NT2/D1 (cell line): ENCODE measurements around the gene PLEKHA5.

Experiments used
- SUZ12 ChIP-seq: IDR thresholded peaks from 2 replicates; pipeline ENCODE4 v1.6.1; 2011; ENCODE audit not compliant: insufficient read length, insufficient read depth; ENCODE audit errors: extremely low read depth
- ZNF274 ChIP-seq: IDR thresholded peaks from 2 replicates; pipeline ENCODE4 v1.6.1; 2011; ENCODE audit warnings: mild to moderate bottlenecking, low read depth, low read length

DNA sequence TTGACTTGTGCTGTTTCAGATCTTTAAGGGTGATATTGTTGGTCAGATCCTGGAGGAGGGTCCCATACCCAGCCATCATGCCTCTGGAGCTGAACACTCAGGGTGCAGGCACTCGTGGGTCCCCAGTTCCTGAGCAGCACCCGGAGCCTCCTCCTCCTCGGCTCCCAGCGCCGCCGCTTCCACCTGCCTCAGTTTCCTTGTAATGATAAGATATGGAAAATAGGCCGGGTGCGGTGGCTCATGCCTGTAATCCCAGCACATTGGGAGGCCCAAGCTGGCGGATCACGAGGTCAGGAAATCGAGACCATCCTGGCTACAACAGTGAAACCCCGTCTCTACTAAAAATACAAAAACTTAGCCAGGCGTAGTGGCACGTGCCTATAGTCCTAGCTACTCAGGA lies 289.6 kb downstream of the PLEKHA5 start:
- TF ChIP-seq SUZ12 (no peak), ZNF274 (no peak)
